B cell (primary cell): Measurements from ENCODE around the gene INTS3. TPM values are rescaled to one million over a fixed set of nuclear protein-coding genes. Genes with fewer than 3 reads are reported as not detected.

Experiments used
- ATAC-seq: fragments of 200-7000 bp; cut with Tn5 transposase; one replicate; pipeline ENCODE4 v1.10.0; 2021; ENCODE audit warnings: low read depth, mild to moderate bottlenecking, moderate number of reproducible peaks, moderate library complexity
- CTCF ChIA-PET: fragments of 350-600 bp; sonication (Branson Sonifier 250); formaldehyde crosslinking; loops from one replicate; lab custom pipeline; 2021; ENCODE audit warnings: antibody characterized with exemption, inconsistent platforms; lab: Charles Lee
- POLR2A ChIA-PET: fragments of 350-600 bp; sonication (Branson Sonifier 250); formaldehyde crosslinking; loops from one replicate; lab custom pipeline; 2021; ENCODE audit warnings: antibody characterized with exemption; lab: Charles Lee
- DNase-seq: peaks from one replicate; pipeline ENCODE4 v3.0.0; 2013
- H2AFZ ChIP-seq: 2 replicates; pipeline ENCODE4 v1.6.1; 2012; ENCODE audit warnings: mild to moderate bottlenecking, low read depth, low read length; ENCODE audit not compliant: insufficient read depth, poor library complexity, severe bottlenecking
- H3K27ac ChIP-seq, 2 donors: 1 replicate in 1 of 2; 2 replicates in 1 of 2; pipeline ENCODE4 v1.5.1; 2012 to 2013; ENCODE audit warnings: low read length in 2 of 2, mild to moderate bottlenecking in 2 of 2, moderate library complexity in 1 of 2
- H3K27me3 ChIP-seq, 4 experiments: fragments of 200-600 bp in 1 of 4; sonication (generic) in 1 of 4; replicated peaks in 1 of 4; 1 replicate in 2 of 4; 2 replicates in 2 of 4; pipeline versions ENCODE4 v1.6.1 to v1.7.0; 2013 to 2016; ENCODE audit warnings: low read length in 3 of 4, mild to moderate bottlenecking in 2 of 4, mixed read lengths in 1 of 4, moderate library complexity in 1 of 4; ENCODE audit not compliant: insufficient read depth in 4 of 4, control insufficient read depth in 3 of 4; ENCODE audit errors: control extremely low read depth in 1 of 4
- H3K36me3 ChIP-seq, 2 experiments: replicated peaks in 1 of 2; 1 replicate in 1 of 2; 2 replicates in 1 of 2; pipeline versions ENCODE4 v1.6.1 to v1.7.1; 2013; ENCODE audit warnings: low read length in 1 of 2; ENCODE audit not compliant: insufficient read depth in 2 of 2, control insufficient read depth in 1 of 2; ENCODE audit errors: control extremely low read depth in 1 of 2, extremely low read depth in 1 of 2
- H3K4me1 ChIP-seq, 2 donors: fragments of 200-600 bp in 1 of 2; sonication (generic) in 1 of 2; 1 replicate in 1 of 2; 2 replicates in 1 of 2; pipeline versions ENCODE4 v1.5.1 to v1.6.1; 2013 to 2017; ENCODE audit warnings: low read length in 2 of 2; ENCODE audit not compliant: control insufficient read depth in 2 of 2, insufficient read depth in 2 of 2
- H3K4me2 ChIP-seq: replicated peaks from 2 replicates; pipeline ENCODE3; 2012; ENCODE audit warnings: mild to moderate bottlenecking, low read depth, low read length; ENCODE audit not compliant: poor library complexity, severe bottlenecking
- H3K4me3 ChIP-seq, 5 experiments: fragments of 200-600 bp in 1 of 5; sonication (generic) in 1 of 5; 1 replicate in 3 of 5; 2 replicates in 2 of 5; pipeline versions ENCODE4 v1.5.1 to v1.7.0; 2011 to 2016; ENCODE audit warnings: low read length in 4 of 5, mild to moderate bottlenecking in 4 of 5, low read depth in 2 of 5, control low read depth in 1 of 5, moderate library complexity in 1 of 5; ENCODE audit not compliant: insufficient read depth in 1 of 5; ENCODE audit errors: control extremely low read depth in 1 of 5, extremely low read depth in 1 of 5
- H3K79me2 ChIP-seq: fragments of 200-600 bp; sonication (generic); one replicate; pipeline ENCODE4 v1.6.0; 2016; ENCODE audit warnings: low read length; ENCODE audit not compliant: control insufficient read depth, insufficient read depth
- H3K9ac ChIP-seq: fragments of 200-600 bp; sonication (generic); 2 replicates; pipeline ENCODE4 v1.6.1; 2017; ENCODE audit warnings: mild to moderate bottlenecking, low read length, moderate library complexity
- H3K9me3 ChIP-seq, 3 donors: one replicate each; pipeline versions ENCODE4 v1.6.1 to v1.7.1; 2013; ENCODE audit warnings: low read length in 2 of 3; ENCODE audit not compliant: control insufficient read depth in 2 of 3, insufficient read depth in 1 of 3; ENCODE audit errors: control extremely low read depth in 1 of 3
- H4K20me1 ChIP-seq: 2 replicates; pipeline ENCODE4 v1.6.0; 2012; ENCODE audit warnings: mild to moderate bottlenecking, low read length; ENCODE audit not compliant: insufficient read depth, control insufficient read depth, poor library complexity, severe bottlenecking
- H3K27ac Mint-ChIP-seq: one replicate; pipeline ENCODE4 v1.8.0; 2021; ENCODE audit warnings: mixed read lengths
- H3K27me3 Mint-ChIP-seq: one replicate; pipeline ENCODE4 v1.8.0; 2021; ENCODE audit warnings: mixed read lengths
- H3K4me1 Mint-ChIP-seq: one replicate; pipeline ENCODE4 v1.8.0; 2021; ENCODE audit warnings: mixed read lengths
- H3K4me3 Mint-ChIP-seq: one replicate; pipeline ENCODE4 v1.8.0; 2021; ENCODE audit warnings: mixed read lengths
- H3K9me3 Mint-ChIP-seq: one replicate; pipeline ENCODE4 v1.8.0; 2022; ENCODE audit warnings: mixed read lengths; ENCODE audit not compliant: insufficient read depth
- CTCF ChIP-seq: fragments of 200-600 bp; IDR thresholded peaks from one replicate; pipeline ENCODE4 v1.8.0; 2022; ENCODE audit warnings: antibody characterized with exemption, mild to moderate bottlenecking
- EZH2 ChIP-seq: IDR thresholded peaks from 2 replicates; pipeline ENCODE4 v1.6.1; 2012; ENCODE audit warnings: borderline replicate concordance, low read depth, mild to moderate bottlenecking, moderate library complexity, low read length; ENCODE audit not compliant: insufficient read depth, poor library complexity, severe bottlenecking
- WGBS: methylation state at CpG from one replicate; pipeline ENCODE4 v1.1.5; 2013; ENCODE audit warnings: missing lambda C conversion rate; ENCODE audit not compliant: insufficient coverage; 5-methylcytosine and 5-hydroxymethylcytosine counted together
- intact Hi-C: fragments of 100-400 bp; cut with micrococcal nuclease; formaldehyde crosslinking; loops from one replicate; pipeline ENCODE4 v1.10.0; 2022
- polyA plus RNA-seq: library from polyadenylated mRNA; depleted of rRNA; stranded (reverse); fragments of >200 nt; gene quantifications from 2 replicates; pipeline ENCODE4 v1.2.3, GENCODE V29; 2012
- total RNA-seq, 2 donors: library from RNA; stranded (reverse); fragments of 120-200 nt in 1 of 2; gene quantifications; 1 replicate in 1 of 2; 2 replicates in 1 of 2; pipeline versions ENCODE4 v1.2.3 to v1.2.4, GENCODE V29; 2013 to 2022

INTS3 gene
- total and polyA plus RNA-seq, 2 donors (not counting 1 experiment from before 2014, with no cell fraction given), result 69.1 to 84.1 TPM

DNA sequence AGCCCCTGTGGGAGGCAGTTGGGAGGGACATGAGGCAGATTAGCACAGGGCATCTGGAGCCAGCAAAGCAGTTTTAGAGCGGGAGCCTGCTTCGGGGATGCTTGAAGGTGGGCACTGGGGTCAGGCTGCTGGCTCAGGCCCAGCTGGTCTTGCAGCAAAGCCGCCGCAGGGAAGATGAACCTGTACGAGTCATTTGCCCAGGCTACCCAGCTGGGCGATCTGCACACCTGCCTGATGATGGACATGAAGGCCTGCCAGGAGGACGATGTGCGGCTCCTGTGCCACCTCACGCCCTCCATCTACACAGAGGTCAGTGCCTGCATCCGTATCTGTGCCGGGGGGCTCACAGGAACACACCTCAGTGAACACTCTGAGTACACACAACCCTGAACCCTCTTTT lies 39.7 kb downstream of the INTS3 start:
- Histone ChIP-seq H3K9ac (no peak overlapping the region), H3K4me1 (peaks cover 16% of the 10 kb centered on the region in 2 donors), H3K36me3 (peaks cover 12 to 56% of the 10 kb centered on the region in 2 experiments), H3K9me3 (no peaks in the 10 kb centered on the region), H3K79me2 (no peaks in the 10 kb centered on the region), H3K4me3 (no peak overlapping the region), H3K4me2 (no peak overlapping the region), H4K20me1 (no peaks in the 10 kb centered on the region), H2AFZ (no peak overlapping the region), H3K27me3 (no peaks in the 10 kb centered on the region), H3K27ac (no peak overlapping the region)
- H3K27me3 Mint-ChIP-seq, result no peaks in the 10 kb centered on the region
- no peak for DNase-seq
- CTCF ChIA-PET, result interaction anchor here (0.6 kb wide), 1 partner anchor 53 kb away, joined by 4 read pairs; no protein-coding TSS in a partner anchor
- peaks cover 19% of the 10 kb centered on the region for H3K4me1 Mint-ChIP-seq
- H3K9me3 Mint-ChIP-seq, result no peaks in the 10 kb centered on the region
- intact Hi-C loops, result no loop called here
- no peak for ATAC-seq
- no peak overlapping the region for H3K27ac Mint-ChIP-seq
- no peak for TF ChIP-seq EZH2
- TF ChIP-seq CTCF, result no peak
- 100% methylated on average over 11 of the region's 11 CpGs for WGBS
- POLR2A ChIA-PET, result no interaction called here
- H3K4me3 Mint-ChIP-seq, result no peak overlapping the region

- ATAC-seq, result no peak
- no peak overlapping the region for H3K9ac ChIP-seq
- DNase-seq, result no peak
- H3K4me3 ChIP-seq, result no peak overlapping the region
- H3K9me3 ChIP-seq, result no peaks in the 10 kb centered on the region
- H4K20me1 ChIP-seq, result no peaks in the 10 kb centered on the region
- no peak overlapping the region for H3K27ac ChIP-seq
- TF ChIP-seq EZH2, result no peak
- TF ChIP-seq CTCF, result no peak
- no peaks in the 10 kb centered on the region for H3K27me3 ChIP-seq
- no peaks in the 10 kb centered on the region for H3K27me3 Mint-ChIP-seq
- intact Hi-C loops, result no loop called here
- ChIA-PET CTCF (no interaction called here), POLR2A (no interaction called here)
- WGBS, result 100% methylated on average over 2 of the region's 4 CpGs
- no peaks in the 10 kb centered on the region for H3K79me2 ChIP-seq
- no peaks in the 10 kb centered on the region for H3K9me3 Mint-ChIP-seq
- no peak overlapping the region for H2AFZ ChIP-seq
- H3K4me1 ChIP-seq, result peaks cover 16% of the 10 kb centered on the region in 2 donors
- H3K4me1 Mint-ChIP-seq, result peaks cover 20% of the 10 kb centered on the region
- no peak overlapping the region for H3K4me3 Mint-ChIP-seq
- no peak overlapping the region for H3K4me2 ChIP-seq
- peaks cover 6 to 54% of the 10 kb centered on the region in 2 experiments for H3K36me3 ChIP-seq
- H3K27ac Mint-ChIP-seq, result no peak overlapping the region
Observed at GRCh38 chr1:153768316-153769181, 40.7 kb downstream of the INTS3 start.
